OCI-M1 (cell line): ENCODE data around the gene SERPINA3.
"Not testable (repeated sequence)": the region's sequence is repeated elsewhere in the genome, so short reads cannot be mapped to it uniquely, and the experiment has no call there.

Source experiments
- DNase-seq: peaks from one replicate; lab custom pipeline; 2025; lab: John Stamatoyannopoulos, UW

SERPINA3 gene

GRCh38 chr14:94633121-94633520, 20.9 kb downstream of the SERPINA3 start:
- DNase-seq, result no peak

- no peak for DNase-seq
Measured at GRCh38 chr14:94635154-94635553, 23.0 kb downstream of the SERPINA3 start.

- DNase-seq, result no peak
Measured at GRCh38 chr14:94636744-94637412, 24.7 kb downstream of the SERPINA3 start.

GRCh38 chr14:94637814-94638213, 25.6 kb downstream of the SERPINA3 start:
- DNase-seq, result not testable (repeated sequence)

- DNase-seq, result no peak
Measured at GRCh38 chr14:94638339-94638738, 26.1 kb downstream of the SERPINA3 start.

GRCh38 chr14:94638961-94639817, 27.0 kb downstream of the SERPINA3 start:
- DNase-seq, result no peak

- no peak for DNase-seq
Measured at GRCh38 chr14:94640721-94641631, 28.8 kb downstream of the SERPINA3 start.

GRCh38 chr14:94641632-94641955, 29.4 kb downstream of the SERPINA3 start:
- DNase-seq, result no peak

GRCh38 chr14:94643316-94644101, 31.3 kb downstream of the SERPINA3 start:
- DNase-seq, result no peak

- DNase-seq, result no peak
Measured at GRCh38 chr14:94644102-94644535, 31.9 kb downstream of the SERPINA3 start.

GRCh38 chr14:94646066-94646465, 33.9 kb downstream of the SERPINA3 start:
- DNase-seq, result no peak

- DNase-seq, result no peak
Measured at GRCh38 chr14:94646481-94646880, 34.3 kb downstream of the SERPINA3 start.

GRCh38 chr14:94648801-94649200, 36.6 kb downstream of the SERPINA3 start:
- no peak for DNase-seq

- no peak for DNase-seq
Measured at GRCh38 chr14:94649543-94650443, 37.6 kb downstream of the SERPINA3 start.

- DNase-seq, result no peak
Measured at GRCh38 chr14:94650444-94650775, 38.2 kb downstream of the SERPINA3 start.

- no peak for DNase-seq
Measured at GRCh38 chr14:94650806-94651805, 38.9 kb downstream of the SERPINA3 start.

- no peak for DNase-seq
Measured at GRCh38 chr14:94653321-94653720, 41.1 kb downstream of the SERPINA3 start.

- no peak for DNase-seq
Measured at GRCh38 chr14:94654071-94654861, 42.1 kb downstream of the SERPINA3 start.
